ENCODE measurements around the gene TTLL5. TPM values are rescaled to one million over a fixed set of nuclear protein-coding genes. Genes with fewer than 3 reads are reported as not detected.
A peak's percentile ranks its signal among the peaks of the same experiment; 100 is the strongest.

Gene TTLL5
- total and polyA plus RNA-seq, 3 experiments from 2014 or later, result 12.5 to 35.1 (median 33.7) TPM

DNA sequence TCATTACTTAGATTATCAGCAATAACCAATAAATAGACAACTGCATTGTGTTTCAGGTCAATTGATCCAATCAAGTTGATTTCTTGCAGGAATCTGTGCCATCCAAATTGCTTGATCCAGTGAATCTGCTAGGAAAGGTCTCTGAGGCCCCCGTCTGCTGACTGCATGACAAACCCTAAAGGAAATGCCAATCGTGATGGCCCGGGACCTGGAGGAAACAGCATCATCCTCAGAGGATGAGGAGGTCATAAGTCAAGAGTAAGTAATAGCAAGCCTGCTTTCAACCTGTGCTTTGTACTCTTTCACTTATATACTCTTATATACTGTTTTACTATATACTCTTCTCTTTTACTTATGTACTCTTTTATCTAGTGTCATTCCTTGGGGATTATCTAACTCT lies 1.9 kb downstream of the TTLL5 start:
- H3K9me3 Mint-ChIP-seq, result no peaks in the 10 kb centered on the region
- peaks cover 0 to 4% of the 10 kb centered on the region in 2 donors for H3K27me3 Mint-ChIP-seq
- H3K27ac Mint-ChIP-seq, result peak overlapping the region in 4 of 8 donors; percentile 5 to 87 (median 70)

DNA sequence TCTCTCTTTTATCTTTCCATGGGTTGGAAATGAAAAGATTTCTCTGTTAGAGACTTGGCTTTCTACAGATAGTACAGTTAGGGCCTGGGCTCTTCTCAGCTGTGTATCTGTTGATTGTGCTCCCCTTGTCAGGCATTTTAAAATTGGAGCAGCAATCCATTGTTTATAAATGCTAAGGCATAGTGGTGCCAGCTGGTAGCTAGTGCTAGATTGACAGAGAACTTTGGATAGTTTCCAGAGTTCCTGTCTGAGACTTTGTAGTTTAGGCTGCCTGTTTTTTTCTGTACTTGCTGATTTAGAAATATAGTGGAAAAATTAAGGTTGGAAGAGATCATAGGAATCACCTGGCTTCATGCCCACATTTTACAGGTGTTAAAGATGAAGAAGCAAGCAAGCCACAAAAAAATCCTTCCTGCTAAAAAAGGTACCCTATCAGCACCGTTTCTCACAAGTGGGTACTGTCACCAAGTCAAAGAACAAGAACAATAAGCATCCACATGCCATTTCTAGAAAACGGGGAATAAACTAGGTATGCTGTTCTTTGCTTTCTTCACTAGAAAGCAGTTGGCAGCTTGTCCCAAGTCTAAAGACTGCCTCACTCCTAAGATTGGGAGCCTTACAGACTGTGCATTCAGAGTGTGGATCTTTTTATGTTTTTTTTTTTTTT lies 6.2 kb downstream of the TTLL5 start:
- H3K27ac ChIP-seq (ENCODE audit: low read depth, low read length), result no peak overlapping the region
- H3K4me1 Mint-ChIP-seq, result peaks cover 0 to 9% (median 9%) of the 10 kb centered on the region in 3 donors
- H3K4me3 Mint-ChIP-seq, result no peak overlapping the region
- POLR2A ChIA-PET, result no interaction called here
- no peaks in the 10 kb centered on the region for H3K27me3 ChIP-seq (ENCODE audit: insufficient read depth, low read length, poor library complexity, severe bottlenecking)
- no peaks in the 10 kb centered on the region for H3K9me3 Mint-ChIP-seq
- CTCF ChIA-PET, result interaction anchor here (1.3 to 1.6 kb wide), 2 partner anchors 90 to 152 kb away, joined by 3 read pairs; no protein-coding TSS in a partner anchor
- no peaks in the 10 kb centered on the region for H3K27me3 Mint-ChIP-seq
- H3K36me3 ChIP-seq (ENCODE audit: insufficient read depth, low read length), result no peaks in the 10 kb centered on the region
- no peak overlapping the region for H3K27ac Mint-ChIP-seq
- H3K9me3 ChIP-seq (ENCODE audit: low read length), result no peaks in the 10 kb centered on the region
- no peak overlapping the region for H3K4me3 ChIP-seq (ENCODE audit: low read length)
- DNase-seq, result no peak
- peaks cover 8 to 59% (median 27%) of the 10 kb centered on the region in 3 donors for H3K36me3 Mint-ChIP-seq
- no peaks in the 10 kb centered on the region for H3K4me1 ChIP-seq (ENCODE audit: insufficient read depth, low read length)

More for the DNA sequence above, 1.9 kb downstream of the TTLL5 start:
- Histone ChIP-seq H3K4me1 (ENCODE audit: insufficient read depth, low read length) (no peaks in the 10 kb centered on the region), H3K36me3 (ENCODE audit: insufficient read depth, low read length) (no peaks in the 10 kb centered on the region), H3K27ac (ENCODE audit: low read depth, low read length) (no peak overlapping the region), H3K27me3 (ENCODE audit: insufficient read depth, low read length, poor library complexity, severe bottlenecking) (no peaks in the 10 kb centered on the region), H3K4me3 (ENCODE audit: low read length) (no peak overlapping the region), H3K9me3 (ENCODE audit: low read length) (no peaks in the 10 kb centered on the region)
- Mint-ChIP-seq H3K4me3 (peak overlapping the region; percentile 35 to 98 (median 66)), H3K4me1 (peaks cover 18 to 45% (median 41%) of the 10 kb centered on the region in 3 donors), H3K36me3 (peaks cover 0 to 44% (median 7%) of the 10 kb centered on the region in 3 donors)
- DNase-seq, result no peak
- ChIA-PET CTCF (interaction anchor here (1.1 to 1.5 kb wide), 2 partner anchors 9 to 85 kb away, joined by 5 to 8 read pairs; no protein-coding TSS in a partner anchor), POLR2A (no interaction called here)

GRCh38 chr14:75672605-75673192 lies 11.7 kb downstream of the TTLL5 start:
- H3K27ac Mint-ChIP-seq, result no peak overlapping the region

DNA sequence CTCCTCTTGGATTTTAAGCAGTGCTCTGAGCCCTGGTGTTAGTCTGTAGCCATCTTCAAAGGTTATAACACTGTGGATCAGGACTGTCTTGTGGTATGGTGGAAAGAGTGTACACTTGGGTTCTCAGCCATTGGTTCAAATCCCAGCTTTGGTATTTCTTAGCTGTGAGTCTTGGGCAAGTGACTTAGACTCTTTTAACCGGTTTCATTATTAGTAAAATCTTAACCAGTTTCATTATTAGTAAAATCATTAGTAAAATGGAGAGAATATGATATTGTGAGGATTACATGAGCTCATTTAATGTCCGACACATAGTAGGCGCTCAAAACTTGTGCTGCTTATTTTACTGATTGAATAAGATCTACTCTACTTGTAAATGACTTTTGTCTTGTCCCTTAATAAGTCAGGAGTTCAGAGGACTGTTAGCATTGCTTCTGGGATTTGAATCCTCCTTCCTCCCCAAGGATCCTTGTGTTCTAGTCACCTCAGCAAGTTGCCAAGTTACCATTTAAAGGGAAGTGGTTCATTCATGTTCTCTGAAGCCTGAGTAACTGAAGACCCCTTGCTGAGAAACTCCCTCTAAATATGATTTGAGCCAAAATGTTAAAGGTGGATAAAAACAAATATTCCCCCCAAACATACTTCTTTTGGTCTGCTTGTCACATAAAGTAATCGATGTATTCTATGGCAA lies 12.4 kb downstream of the TTLL5 start:
- peaks cover 21 to 52% (median 36%) of the 10 kb centered on the region in 3 donors for H3K36me3 Mint-ChIP-seq
- no peak for DNase-seq
- ChIA-PET POLR2A (no interaction called here), CTCF (no interaction called here)
- Histone ChIP-seq H3K27ac (ENCODE audit: low read depth, low read length) (no peak overlapping the region), H3K4me3 (ENCODE audit: low read length) (no peak overlapping the region), H3K9me3 (ENCODE audit: low read length) (no peaks in the 10 kb centered on the region), H3K4me1 (ENCODE audit: insufficient read depth, low read length) (no peaks in the 10 kb centered on the region), H3K27me3 (ENCODE audit: insufficient read depth, low read length, poor library complexity, severe bottlenecking) (no peaks in the 10 kb centered on the region), H3K36me3 (ENCODE audit: insufficient read depth, low read length) (no peaks in the 10 kb centered on the region)
- H3K27ac Mint-ChIP-seq, result no peak overlapping the region
- no peak overlapping the region for H3K4me3 Mint-ChIP-seq
- H3K4me1 Mint-ChIP-seq, result peaks cover 0 to 6% (median 0%) of the 10 kb centered on the region in 3 donors
- peaks cover 0 to 2% (median 0%) of the 10 kb centered on the region in 5 donors for H3K9me3 Mint-ChIP-seq
- H3K27me3 Mint-ChIP-seq, result no peaks in the 10 kb centered on the region

More at GRCh38 chr14:75672605-75673192, 11.7 kb downstream of the TTLL5 start:
- H3K27ac ChIP-seq (ENCODE audit: low read depth, low read length), result no peak overlapping the region
- Mint-ChIP-seq H3K27me3 (no peaks in the 10 kb centered on the region), H3K4me3 (no peak overlapping the region), H3K36me3 (peaks cover 21 to 54% (median 35%) of the 10 kb centered on the region in 3 donors), H3K9me3 (peaks cover 0 to 2% (median 0%) of the 10 kb centered on the region in 5 donors), H3K4me1 (peaks cover 0 to 6% (median 0%) of the 10 kb centered on the region in 3 donors)
- no peaks in the 10 kb centered on the region for H3K36me3 ChIP-seq (ENCODE audit: insufficient read depth, low read length)
- ChIA-PET CTCF (no interaction called here), POLR2A (interaction anchor here (0.6 kb wide), 1 partner anchor 550 kb away, joined by 4 read pairs; no protein-coding TSS in a partner anchor)
- no peaks in the 10 kb centered on the region for H3K9me3 ChIP-seq (ENCODE audit: low read length)
- DNase-seq, result no peak
- H3K4me1 ChIP-seq (ENCODE audit: insufficient read depth, low read length), result no peaks in the 10 kb centered on the region
- no peaks in the 10 kb centered on the region for H3K27me3 ChIP-seq (ENCODE audit: insufficient read depth, low read length, poor library complexity, severe bottlenecking)
- H3K4me3 ChIP-seq (ENCODE audit: low read length), result no peak overlapping the region

DNA sequence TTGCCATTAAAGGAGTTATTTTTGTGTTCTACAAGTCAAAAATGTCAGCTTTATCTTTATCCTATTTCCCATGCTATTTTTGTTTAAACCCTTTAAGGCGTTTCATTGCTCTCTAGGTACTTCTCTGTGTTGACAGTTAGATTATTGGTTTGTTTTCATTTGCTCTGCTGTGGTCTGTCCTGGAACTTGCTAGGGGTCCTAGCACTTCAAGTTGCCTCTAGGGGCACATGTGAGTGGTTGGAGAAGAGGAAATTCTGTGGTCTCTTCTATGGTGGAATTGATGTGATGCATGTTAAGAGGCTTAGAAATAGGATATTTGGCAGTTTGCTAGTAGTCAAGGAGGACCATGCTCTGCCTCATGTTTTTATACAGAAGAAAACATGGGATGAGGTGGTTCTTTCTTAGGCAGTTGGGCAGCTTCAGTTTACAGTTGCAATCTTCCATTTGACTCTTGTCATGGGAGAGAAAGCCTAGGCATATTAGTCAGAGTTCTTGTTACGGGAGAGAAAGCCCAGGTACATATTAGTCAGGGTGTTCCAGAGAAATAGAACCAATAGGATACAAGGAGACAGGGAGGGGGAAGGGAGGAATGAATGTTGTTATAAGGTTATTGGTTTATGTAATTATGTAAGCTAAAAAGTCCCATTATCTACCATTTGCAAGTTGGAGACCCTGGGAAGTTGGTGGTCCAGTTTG lies 14.4 kb downstream of the TTLL5 start:
- Mint-ChIP-seq H3K36me3 (peaks cover 19 to 45% (median 28%) of the 10 kb centered on the region in 3 donors), H3K4me3 (no peak overlapping the region), H3K27me3 (no peaks in the 10 kb centered on the region)

GRCh38 chr14:75685910-75686309 lies 24.9 kb downstream of the TTLL5 start:
- Histone ChIP-seq H3K27ac (ENCODE audit: low read depth, low read length) (no peak overlapping the region), H3K4me3 (ENCODE audit: low read length) (no peak overlapping the region), H3K36me3 (ENCODE audit: insufficient read depth, low read length) (peaks cover 18% of the 10 kb centered on the region), H3K9me3 (ENCODE audit: low read length) (no peaks in the 10 kb centered on the region), H3K27me3 (ENCODE audit: insufficient read depth, low read length, poor library complexity, severe bottlenecking) (no peaks in the 10 kb centered on the region), H3K4me1 (ENCODE audit: insufficient read depth, low read length) (no peaks in the 10 kb centered on the region)
- Mint-ChIP-seq H3K27me3 (no peaks in the 10 kb centered on the region), H3K9me3 (no peaks in the 10 kb centered on the region), H3K36me3 (peaks cover 3 to 64% (median 33%) of the 10 kb centered on the region in 3 donors), H3K27ac (no peak overlapping the region), H3K4me1 (no peaks in the 10 kb centered on the region), H3K4me3 (no peak overlapping the region)
- ChIA-PET CTCF (no interaction called here), POLR2A (no interaction called here)
- DNase-seq, result no peak

More for the DNA sequence above, 14.4 kb downstream of the TTLL5 start:
- Mint-ChIP-seq H3K27ac (no peak overlapping the region), H3K9me3 (peaks cover 0 to 2% (median 0%) of the 10 kb centered on the region in 5 donors), H3K4me1 (peaks cover 0 to 6% (median 0%) of the 10 kb centered on the region in 3 donors)
- Histone ChIP-seq H3K27ac (ENCODE audit: low read depth, low read length) (no peak overlapping the region), H3K9me3 (ENCODE audit: low read length) (no peaks in the 10 kb centered on the region), H3K4me3 (ENCODE audit: low read length) (no peak overlapping the region), H3K4me1 (ENCODE audit: insufficient read depth, low read length) (no peaks in the 10 kb centered on the region), H3K36me3 (ENCODE audit: insufficient read depth, low read length) (no peaks in the 10 kb centered on the region), H3K27me3 (ENCODE audit: insufficient read depth, low read length, poor library complexity, severe bottlenecking) (no peaks in the 10 kb centered on the region)
- ChIA-PET CTCF (no interaction called here), POLR2A (no interaction called here)
- DNase-seq, result no peak

- ChIA-PET POLR2A (no interaction called here), CTCF (no interaction called here)
- no peak for DNase-seq
- Histone ChIP-seq H3K36me3 (ENCODE audit: insufficient read depth, low read length) (peaks cover 10% of the 10 kb centered on the region), H3K4me1 (ENCODE audit: insufficient read depth, low read length) (no peaks in the 10 kb centered on the region), H3K4me3 (ENCODE audit: low read length) (no peak overlapping the region), H3K9me3 (ENCODE audit: low read length) (no peaks in the 10 kb centered on the region), H3K27me3 (ENCODE audit: insufficient read depth, low read length, poor library complexity, severe bottlenecking) (no peaks in the 10 kb centered on the region), H3K27ac (ENCODE audit: low read depth, low read length) (no peak overlapping the region)
- Mint-ChIP-seq H3K4me1 (no peaks in the 10 kb centered on the region), H3K36me3 (peaks cover 28 to 67% (median 31%) of the 10 kb centered on the region in 3 donors), H3K4me3 (no peak overlapping the region), H3K27me3 (no peaks in the 10 kb centered on the region), H3K27ac (peak overlapping the region in 1 of 8 donors; percentile 56), H3K9me3 (peaks cover 0 to 3% (median 0%) of the 10 kb centered on the region in 5 donors)
Observed at GRCh38 chr14:75689012-75689411, 28.0 kb downstream of the TTLL5 start.
